ENCODE data around the gene RNF43.

Gene RNF43
- total RNA-seq = 0 to 0.16 (median 0) reads per million in 18 experiments

DNA sequence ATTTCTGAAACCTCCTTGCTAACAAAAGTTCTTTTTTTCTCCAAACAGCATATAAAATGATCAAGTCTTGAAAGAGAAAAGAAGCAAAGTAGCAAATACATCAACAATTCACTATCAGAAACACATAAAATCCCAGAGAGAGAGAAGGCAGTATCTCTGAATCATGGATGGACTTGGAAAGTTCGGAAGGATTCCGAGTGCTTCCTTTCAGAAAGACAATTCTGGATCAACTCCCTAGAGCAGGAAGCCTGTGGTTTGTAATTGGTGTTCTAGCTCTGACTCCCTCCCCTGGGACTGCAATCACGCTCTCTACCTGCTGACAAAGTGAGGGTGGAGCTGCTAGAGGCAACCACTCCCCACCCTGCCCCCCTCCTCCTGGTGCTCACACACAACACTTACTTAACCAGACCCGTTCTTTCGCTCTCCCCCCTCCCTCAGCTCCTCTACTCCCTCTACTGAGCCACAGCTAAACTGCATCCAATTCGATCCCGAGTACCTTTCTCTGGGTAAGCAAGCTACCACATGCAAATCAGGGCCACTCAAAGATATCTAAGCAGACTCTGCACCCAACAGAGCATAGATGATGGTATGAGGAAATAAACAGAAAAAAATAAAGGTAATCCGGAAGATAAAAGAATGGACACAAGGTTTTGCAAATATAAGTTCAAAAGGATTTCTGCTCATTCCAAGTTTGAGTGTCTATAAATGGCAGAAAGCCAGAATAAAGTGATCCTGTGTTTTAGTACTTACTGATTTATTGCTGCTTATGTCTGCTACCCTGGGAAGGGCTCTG, at the start of gene RNF43:
TSS of gene RNF43 (minus strand) at position 235 of the 793 bp plus-strand sequence. CDS start 1,957 bp downstream, outside the sequence.
- DNase-seq = peak; percentile 74 to 84

DNA sequence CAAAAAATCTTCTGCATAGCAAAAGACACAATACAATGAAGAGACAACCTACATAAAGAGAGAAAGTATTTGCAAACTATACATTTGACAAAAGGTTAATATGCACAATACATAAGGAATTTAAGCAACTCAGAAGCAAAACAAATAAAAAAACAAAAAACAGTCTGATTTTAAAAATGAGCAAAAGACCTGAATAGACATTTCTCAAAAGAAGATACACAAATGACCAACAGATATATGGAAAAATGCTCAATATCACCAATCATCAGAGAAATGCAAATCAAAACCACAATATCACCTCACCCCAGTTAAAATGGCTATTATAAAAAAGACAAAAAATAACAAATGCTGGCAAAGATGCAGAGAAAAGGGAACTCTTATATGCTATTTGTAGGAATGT, 38.2 kb upstream of the RNF43 start:
- no peak for DNase-seq

DNA sequence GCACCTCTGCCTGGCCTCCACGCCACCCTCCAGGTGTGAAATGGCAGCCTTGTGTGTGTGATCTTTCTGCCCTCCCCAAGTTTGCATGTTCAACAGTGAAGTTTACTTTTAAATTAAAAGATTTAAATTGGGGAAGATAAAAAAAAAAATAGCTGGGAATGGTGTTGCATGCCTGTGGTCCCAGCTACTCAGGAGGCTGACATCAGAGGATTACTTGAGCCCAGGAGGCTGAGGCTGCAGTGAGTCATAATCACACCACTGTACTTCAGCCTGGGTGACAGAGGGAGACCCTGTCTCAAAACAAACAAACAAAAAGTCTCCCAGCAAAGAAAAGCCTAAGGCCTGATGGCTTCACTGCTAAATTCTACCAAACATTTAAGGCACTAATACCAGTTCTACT, 35.4 kb upstream of the RNF43 start:
- no peak for DNase-seq

DNA sequence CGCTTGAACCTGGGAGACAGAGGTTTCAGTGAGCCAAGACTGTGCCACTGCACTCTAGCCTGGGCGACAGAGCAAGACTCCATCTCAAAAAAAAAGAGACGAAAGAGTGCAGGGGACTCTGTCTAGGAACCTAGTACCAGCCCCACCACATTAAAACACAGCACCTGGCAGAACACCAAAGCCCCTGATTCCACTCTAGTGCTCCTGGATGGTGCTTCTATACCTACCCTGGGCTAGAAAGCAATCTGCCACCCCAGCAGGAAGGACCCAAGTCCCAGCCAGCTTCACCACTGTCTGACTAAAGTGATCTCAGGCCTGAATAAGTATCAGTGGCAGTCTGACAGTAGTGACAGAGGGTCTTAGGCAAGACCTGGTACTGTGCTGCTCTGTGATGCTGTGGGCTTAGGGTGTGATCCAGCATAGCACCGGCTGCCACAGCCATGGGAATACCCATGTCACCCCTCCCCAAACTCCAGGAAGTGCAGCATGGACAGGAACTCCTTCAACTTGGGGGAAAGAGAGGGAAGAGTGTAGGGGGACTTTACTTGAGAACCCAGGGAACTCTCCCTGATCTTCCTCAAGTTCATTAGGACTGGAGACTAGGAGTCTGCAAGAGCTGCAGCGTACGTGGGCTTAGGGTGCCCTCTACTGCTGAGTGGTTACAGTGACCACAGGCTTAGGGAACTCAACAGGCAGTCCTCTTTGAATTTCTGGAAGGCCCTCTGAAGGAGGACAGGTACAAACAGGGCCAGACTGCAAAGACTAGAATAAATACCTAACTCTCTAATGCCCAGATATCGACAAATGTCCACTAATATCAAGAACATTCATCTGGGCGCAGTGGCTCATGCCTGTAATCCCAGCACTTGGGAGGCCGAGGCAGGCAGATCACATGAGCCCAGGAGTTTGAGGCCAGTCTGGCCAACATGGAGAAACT, 30.0 kb upstream of the RNF43 start:
- DNase-seq = peak; percentile 90

DNA sequence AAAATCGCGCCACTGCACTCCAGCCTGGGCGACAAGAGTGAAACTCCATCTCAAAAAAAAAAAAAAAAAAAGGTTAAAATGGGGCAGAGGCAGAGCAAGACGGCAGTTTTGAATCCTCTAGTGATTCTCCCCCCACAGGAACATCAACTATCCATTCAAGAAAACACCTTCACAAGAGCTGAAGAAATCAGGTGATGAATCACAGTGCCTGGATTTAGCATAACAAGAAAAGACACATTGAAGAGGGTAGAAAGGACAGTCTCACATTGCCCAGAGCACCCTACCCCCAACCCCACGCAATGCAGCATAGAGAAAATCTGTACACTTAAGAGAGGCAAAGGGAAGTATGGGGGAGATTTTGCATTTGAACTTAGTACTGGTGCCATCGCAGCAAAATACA, 28.8 kb upstream of the RNF43 start:
- no peak for DNase-seq

DNA sequence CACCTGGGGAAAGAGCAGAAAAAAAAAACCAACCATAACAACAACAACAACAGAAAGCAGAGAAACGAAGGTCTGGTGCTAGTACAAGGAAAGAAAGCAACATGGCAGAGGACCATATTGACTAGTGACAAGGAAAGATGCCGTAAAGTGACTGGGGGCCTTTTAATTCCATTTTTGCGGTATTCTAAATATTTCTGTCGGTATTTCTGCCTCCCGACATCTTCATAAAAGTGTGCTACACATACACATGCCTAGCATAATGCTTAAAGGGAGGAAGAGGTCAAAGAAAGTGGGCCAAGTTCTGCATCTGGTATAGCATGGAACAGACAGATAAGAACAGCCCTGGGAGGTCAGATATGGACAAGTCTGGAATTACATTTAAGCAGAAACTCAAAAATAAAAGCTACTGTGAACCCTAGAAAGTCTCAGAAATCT, 19.5 kb upstream of the RNF43 start:
- DNase-seq = no peak

DNA sequence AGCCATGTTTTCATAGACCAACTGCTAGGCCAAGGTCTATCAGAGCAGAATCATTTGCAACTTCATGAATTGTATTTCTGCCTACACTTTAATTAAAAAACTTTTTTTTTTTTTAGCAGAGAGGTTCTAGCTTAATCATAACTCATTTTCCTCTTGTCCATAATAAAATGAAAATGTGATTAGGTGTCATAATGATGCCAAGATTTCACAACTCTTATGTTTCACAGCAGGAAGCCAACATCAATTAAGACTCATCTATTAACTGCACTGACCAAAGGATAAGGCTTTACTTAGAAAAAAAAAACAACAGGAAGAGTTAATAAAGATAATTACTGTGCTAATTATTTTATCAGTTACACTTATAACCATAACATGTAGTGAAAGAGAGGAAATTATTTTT, 18.9 kb upstream of the RNF43 start:
- DNase-seq = no peak

DNA sequence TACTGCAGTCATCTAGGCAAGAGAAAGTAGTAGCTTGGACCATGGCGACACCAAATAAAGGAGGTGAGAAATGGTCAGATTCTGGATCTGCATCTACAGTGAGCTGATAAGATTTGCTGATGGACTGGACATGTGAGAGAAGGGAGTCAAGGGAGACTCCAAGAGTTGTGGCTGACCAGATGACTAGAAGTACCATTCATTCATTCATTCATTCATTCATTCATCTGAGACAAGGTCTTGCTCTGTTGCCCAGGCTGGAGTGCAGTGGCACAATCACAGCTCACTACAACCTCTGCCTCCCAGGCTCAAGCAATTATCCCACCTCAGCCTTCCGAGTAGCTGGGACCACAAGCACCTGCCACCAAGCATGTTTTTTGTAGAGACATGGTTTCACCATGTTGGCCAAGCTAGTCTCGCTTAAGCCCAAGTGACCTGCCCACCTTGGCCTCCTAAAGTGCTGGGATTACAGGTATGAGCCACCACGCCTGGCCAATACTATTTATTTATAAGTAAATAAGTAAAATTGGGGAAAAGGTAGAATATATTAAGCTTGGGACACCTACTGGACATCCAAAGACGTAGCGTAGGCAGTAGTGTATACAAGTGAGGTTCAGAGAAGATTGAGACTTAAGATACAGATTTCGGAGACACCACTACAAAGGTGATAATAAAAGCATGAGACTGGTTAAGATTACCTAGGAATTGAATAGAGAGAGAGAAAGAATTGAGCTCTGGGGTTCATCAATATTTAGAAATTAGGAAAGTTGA, 15.7 kb upstream of the RNF43 start:
- DNase-seq = no peak

DNA sequence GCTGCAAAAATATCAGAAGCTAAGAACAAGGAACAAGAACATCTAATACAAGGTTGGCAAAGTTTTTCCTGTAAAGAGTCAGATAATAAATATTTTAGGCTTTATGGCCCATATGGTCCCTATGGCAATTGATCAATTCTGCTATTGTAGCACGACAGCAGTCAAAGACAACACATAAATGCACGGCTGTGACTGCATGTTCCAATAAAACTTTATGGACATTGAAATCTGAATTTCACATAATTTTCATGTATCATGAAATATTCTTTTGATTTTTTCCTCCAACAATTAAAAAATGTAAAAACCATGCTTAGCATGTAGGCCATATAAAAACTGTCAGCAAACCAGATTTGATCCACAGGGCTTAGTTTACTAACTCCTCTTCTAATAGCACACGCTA, 10.5 kb upstream of the RNF43 start:
- DNase-seq = no peak

DNA sequence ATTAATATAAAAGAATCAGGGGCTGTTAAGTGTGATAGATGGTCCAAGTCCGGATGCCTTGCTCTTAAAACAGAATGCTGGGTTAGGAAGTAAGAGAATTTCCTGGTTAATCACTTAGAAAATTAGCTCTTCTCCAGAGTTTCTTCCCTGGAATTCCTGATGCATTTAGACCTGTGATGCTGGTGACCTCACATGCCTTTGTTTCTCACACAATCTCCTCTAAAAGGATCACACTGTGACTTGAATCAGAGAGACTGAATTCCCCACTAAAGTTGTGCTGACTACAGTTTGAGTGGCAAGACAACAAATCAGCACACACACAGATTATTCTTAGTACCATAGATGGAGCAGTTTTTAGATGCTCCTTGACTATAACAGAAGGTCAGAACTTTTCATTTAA, 4.4 kb upstream of the RNF43 start:
- DNase-seq = no peak

DNA sequence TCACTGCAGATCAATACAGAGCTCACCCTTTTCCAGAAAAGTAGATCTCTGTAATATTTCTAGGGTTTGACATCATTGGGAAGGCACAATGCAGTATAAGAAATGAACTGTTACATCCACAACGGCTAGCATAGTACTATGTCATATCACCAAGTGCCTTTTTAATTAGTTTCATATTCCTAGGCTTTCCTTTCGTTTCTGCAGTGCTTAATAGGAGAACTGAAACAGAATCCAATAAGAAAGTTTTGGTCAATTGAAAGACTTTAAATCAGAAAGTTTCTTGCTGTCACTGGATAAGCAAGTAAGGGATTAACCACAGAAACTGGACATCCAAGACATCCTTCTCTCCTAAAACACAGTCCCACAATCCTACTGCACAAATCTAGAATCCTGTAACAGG, 3.5 kb upstream of the RNF43 start:
- DNase-seq = no peak

DNA sequence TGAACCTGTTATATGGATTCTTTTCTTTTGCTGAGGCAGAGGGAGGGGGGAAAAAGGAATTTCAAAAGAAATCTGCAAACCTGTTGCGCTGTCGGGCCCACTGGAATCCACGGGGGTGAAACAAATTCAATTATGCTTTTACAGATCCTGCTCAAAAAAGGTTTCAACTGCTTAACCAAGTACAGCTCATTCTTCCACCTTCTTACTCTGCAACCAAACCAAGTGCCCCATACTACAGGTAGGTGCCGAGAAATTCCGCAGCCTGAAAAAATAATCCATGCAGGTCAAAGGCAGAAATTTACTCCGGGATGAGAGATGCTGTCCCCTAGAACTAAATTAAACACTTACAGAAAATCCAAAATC, 416 bp downstream of the RNF43 start:
- no peak for DNase-seq

DNA sequence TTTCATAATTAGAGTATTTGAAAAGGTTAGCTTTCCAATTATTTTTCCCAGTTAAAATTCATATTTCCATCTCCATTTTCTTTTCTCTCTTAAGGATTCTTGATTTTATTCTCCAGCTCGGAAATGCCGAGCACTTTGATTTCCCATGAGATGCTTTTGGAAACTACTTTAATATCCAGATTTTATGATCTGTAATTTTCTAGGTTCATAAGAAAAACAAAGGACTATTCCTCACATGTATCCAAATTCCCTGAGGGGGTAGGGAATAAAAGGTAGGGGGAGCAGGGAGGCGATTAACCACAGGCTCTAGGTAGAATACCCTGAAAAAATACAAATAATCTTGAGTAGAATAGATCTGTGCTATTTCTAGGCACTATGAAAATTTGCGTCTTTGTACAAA, 938 bp downstream of the RNF43 start:
- DNase-seq = no peak

DNA sequence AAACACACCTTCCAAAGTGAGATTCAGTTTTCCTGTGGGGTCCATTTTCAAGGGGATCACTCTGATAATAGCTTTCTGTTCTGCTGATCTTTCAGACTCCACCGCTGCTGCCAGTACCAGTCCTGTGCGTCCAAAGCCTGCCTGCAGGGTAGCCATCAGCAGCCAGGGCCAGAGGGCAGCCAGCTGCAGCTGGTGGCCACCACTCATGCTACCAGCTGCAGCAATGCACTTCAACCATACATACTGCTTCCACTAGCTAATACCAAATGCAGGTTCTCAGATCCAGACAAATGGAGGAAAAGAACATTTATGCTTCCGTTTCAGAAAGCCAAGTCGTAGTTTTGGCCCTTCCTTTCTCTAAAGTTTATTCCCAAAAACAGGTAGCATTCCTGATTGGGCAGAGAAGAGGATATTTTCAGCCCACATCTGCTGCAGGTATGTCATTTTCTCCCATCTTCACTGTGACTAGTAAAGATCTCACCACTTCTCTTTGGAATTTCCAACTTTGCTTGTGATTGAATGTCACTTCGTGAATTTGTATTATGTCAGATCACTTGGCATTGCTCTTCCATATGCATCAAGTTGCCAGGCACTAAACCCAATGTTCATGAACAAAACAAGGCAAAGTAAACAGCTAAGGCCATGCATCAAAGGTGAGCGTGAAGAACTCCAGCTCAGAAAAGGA, 1.8 kb downstream of the RNF43 start:
- DNase-seq = no peak

DNA sequence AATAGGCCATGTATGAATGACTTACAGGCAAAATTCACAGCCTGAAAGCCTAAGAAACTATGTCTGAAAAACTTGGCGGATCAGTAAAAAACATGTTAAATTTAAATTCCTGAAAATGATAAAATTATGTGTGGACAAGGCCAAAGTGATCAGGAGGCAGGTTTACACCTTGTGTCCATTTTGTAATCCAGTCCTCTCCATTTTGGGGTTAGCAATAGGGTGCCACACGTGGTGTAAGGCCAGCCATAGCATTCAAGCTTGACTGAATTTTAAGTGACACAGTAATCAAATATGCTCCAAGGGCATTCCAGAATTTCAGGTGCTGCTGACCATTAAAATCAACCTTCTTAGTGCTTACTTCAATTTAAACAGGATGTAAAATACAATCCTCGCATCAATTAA, 2.7 kb downstream of the RNF43 start:
- no peak for DNase-seq

DNA sequence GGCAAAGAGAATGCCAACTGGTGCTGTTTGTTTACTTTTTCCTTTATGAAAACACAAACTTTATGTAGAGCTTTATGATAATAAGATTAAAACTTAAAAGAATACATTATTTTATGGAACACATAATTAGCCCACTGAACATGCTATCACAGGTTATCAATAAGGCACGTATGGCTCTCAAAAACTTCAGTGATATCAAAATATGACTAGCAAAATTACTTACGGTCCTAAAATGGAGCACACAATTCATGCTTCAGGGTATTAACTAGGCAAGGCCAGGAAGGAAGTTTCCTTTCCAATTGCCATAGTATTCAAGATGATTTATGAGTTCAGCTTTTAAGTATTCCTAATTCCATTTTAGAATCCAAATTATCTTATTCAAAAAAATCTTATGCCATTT, 3.6 kb downstream of the RNF43 start:
- DNase-seq = no peak

DNA sequence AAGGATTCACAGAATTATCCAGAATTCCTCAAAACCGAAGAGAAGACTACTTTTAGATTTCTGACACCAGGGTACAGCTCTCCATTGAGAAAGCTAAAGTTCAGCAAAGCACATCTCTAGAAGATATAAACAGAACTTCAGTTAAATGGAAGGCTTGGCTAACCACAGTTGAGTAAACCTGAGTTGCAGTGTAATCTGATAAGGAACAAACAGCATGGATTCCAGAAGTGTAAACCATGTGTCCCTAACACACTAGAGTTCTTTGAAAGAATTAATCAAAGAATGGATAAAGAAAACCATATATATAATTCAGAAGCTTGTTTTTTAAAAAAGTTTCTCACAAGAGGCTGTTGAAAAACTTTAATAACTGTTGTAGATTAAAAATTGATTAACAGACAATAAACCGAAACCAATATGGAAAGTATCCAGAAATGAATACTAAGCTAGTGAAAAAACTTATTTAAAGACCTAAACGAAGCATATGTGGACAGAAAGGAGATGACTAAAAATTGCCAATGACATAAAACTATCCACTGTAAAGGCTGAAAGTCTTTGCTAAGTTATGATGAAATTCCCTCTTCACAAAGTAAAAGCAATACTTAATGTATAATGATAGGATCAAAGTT, 4.3 kb downstream of the RNF43 start:
- no peak for DNase-seq

DNA sequence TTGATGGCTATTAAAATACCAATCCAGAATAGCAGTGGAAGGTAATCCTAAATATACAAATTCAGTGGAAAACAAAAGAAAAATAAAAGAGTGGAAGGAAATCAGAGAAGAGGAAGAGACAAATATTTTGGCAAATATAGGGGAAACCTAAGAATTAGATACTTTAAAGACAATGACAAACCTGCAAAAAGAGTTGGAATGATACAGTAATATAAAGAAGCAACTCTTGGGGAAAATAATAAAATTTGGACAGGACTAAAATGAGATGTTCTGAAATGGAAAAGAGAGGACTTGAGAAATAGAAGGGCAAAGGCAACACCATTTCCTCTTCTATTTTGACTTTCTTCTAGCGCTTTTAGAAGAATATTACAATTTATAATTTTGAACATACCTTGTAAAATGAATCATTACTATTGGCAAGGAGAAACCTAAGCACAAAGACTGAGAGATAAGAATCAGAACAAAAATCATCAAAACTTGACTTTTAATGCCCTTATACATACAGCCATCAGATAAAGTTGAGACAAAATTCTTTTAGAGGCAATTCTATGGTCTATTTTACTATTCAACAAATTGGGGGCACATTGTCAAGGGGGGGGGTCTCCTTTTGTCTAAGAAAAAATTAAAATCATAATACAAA, 5.2 kb downstream of the RNF43 start:
- DNase-seq = no peak

DNA sequence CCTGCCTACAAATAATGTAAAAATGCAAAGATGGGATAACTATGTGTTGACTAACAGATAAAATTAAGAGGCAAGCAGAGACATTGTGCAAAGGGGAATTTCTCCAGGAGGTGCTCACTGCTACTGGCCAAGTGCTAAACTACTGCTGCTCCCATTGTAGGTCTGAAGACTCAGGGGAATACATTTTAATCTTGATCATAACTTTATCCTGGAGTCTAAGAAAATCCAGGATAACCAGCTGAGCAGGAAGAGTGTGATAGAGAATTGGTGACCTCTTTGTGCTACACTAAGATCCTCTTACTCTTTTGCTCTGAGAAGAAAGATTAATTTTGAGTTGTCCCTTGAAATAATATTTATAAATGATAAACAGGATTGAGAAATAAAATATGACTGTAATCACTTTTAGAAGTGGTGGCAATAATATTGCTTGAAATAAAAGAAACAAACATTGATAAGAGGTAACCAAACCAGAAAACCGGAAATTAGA, 5.9 kb downstream of the RNF43 start:
- DNase-seq = no peak

DNA sequence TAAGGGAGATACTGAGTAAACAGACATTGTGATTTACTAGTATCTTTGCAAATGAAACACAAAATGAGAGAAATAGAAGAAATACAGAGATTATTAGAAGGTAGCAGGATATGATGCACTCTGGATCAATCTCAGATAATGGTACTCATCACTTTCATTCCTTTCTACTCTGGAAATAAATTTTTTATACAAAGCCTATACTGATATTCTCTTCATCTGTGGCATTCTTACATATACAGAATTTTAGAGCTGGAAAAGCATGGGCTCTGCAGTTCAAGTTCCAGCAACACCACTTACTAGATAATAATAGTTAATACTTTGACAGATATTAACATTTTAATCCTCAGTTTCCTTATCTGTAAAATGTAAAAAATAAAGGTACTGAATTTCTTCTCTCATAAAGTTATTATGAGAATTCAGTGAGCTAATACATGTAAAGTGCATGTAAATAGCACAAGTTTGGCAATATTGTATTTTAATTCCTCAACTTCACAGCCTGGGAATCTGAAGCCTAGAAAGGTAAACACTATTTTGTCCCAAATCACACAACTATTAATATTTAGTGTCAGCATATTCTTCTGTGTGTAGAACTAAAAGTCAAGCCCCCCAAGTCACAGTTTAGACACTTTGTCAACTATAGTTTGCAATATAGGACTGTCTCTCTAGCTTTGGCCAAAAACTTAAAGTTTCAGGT, 6.5 kb downstream of the RNF43 start:
- no peak for DNase-seq

DNA sequence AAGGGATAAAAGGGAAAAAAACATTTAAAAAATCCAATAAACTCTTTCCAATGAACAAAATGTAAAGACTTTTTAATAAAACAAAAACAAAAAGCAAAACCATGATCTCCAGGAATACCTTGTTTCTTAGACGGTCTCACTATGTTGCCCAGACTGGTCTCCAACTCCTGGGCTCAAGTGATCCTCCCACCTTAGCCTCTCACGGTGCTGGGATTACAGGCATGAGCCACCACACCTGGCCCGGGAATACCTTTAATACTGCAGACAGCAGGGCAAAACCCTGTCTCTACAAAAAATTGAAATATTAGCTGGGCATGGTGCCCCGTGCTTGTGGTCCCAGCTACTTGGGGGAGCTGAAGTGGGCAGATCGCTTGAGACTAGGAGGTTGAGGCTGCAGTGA, 7.9 kb downstream of the RNF43 start:
- DNase-seq = no peak

All from inflammatory macrophage (primary cell).